GM13976 (cell line): ENCODE measurements around the gene CCT5.

Source experiments
- DNase-seq: peaks from one replicate; pipeline ENCODE4 v3.0.0; 2012; ENCODE audit warnings: low spot score
- in situ Hi-C: fragments of 300-500 bp; cut with MboI; formaldehyde crosslinking; loops from one replicate; pipeline ENCODE4 v1.12.0; 2022; ENCODE audit warnings: low sequenced_read_pairs, mixed read lengths, inconsistent platforms; ENCODE audit not compliant: unreplicated experiment
- TF ChIP-seq, protein P1 (sequence below): IDR thresholded peaks from 2 replicates; pipeline ENCODE4 v1.5.1; 2012; ENCODE audit warnings: borderline replicate concordance, mild to moderate bottlenecking; ENCODE audit not compliant: insufficient read depth; ENCODE audit errors: extremely low read depth, missing control alignments, control extremely low read depth

CCT5 gene

DNA sequence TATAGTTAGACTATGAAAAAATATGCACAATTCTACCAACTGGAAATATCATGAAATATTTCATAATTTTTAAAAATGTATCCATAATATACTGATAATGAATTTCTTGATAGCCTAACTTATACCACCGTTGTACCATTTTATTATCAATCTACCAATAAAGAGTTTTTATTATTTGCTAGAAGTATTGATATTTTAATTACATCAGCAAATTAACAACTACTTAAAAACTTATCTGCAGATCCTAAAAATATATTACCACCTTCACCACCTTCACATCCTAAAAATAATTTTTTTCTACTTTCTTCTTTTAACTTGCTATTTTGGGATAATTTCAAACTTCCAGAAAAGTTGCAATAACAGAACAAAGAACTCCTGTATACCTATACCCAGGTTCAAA lies 21.8 kb upstream of the CCT5 start:
- no peak for DNase-seq
- TF ChIP-seq, protein P1, sequence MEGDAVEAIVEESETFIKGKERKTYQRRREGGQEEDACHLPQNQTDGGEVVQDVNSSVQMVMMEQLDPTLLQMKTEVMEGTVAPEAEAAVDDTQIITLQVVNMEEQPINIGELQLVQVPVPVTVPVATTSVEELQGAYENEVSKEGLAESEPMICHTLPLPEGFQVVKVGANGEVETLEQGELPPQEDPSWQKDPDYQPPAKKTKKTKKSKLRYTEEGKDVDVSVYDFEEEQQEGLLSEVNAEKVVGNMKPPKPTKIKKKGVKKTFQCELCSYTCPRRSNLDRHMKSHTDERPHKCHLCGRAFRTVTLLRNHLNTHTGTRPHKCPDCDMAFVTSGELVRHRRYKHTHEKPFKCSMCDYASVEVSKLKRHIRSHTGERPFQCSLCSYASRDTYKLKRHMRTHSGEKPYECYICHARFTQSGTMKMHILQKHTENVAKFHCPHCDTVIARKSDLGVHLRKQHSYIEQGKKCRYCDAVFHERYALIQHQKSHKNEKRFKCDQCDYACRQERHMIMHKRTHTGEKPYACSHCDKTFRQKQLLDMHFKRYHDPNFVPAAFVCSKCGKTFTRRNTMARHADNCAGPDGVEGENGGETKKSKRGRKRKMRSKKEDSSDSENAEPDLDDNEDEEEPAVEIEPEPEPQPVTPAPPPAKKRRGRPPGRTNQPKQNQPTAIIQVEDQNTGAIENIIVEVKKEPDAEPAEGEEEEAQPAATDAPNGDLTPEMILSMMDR = no peak
- in situ Hi-C loops = no loop called here

GRCh38 chr5:10229306-10230048 lies 20.6 kb upstream of the CCT5 start:
- TF ChIP-seq, protein P1 = no peak
- in situ Hi-C loops = no loop called here
- DNase-seq = no peak

GRCh38 chr5:10232386-10232785 lies 17.7 kb upstream of the CCT5 start:
- TF ChIP-seq, protein P1 = no peak
- in situ Hi-C loops = no loop called here
- no peak for DNase-seq

- TF ChIP-seq, protein P1 = no peak
- in situ Hi-C loops = no loop called here
- no peak for DNase-seq
These were observed 17.1 kb upstream of the CCT5 start for GRCh38 chr5:10233011-10233410.

DNA sequence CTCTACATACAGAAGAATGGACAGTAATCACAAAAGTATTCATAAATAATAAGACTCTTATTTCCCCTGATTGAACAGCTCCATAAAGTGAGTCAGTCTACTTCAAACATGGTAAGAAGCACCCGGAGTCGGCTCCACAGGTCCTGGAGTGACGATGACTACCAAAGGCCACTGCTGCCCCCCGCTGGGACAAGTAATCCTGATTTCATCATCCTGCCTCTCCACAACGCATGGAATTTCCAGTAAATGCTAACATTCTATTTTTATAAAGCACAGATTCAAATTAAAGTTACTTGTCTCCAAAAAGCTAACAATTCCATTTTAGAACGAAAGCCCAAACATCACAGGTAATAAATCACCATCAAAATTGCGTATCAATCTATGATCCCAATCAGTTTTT lies 16.6 kb upstream of the CCT5 start:
- in situ Hi-C loops = no loop called here
- no peak for DNase-seq

GRCh38 chr5:10235350-10235749 lies 14.7 kb upstream of the CCT5 start:
- DNase-seq = no peak
- in situ Hi-C loops = no loop called here
- TF ChIP-seq, protein P1 = no peak

More for the DNA sequence above, 16.6 kb upstream of the CCT5 start:
- TF ChIP-seq, protein P1 = no peak
